ENCODE results near the gene RMRP.

DNA sequence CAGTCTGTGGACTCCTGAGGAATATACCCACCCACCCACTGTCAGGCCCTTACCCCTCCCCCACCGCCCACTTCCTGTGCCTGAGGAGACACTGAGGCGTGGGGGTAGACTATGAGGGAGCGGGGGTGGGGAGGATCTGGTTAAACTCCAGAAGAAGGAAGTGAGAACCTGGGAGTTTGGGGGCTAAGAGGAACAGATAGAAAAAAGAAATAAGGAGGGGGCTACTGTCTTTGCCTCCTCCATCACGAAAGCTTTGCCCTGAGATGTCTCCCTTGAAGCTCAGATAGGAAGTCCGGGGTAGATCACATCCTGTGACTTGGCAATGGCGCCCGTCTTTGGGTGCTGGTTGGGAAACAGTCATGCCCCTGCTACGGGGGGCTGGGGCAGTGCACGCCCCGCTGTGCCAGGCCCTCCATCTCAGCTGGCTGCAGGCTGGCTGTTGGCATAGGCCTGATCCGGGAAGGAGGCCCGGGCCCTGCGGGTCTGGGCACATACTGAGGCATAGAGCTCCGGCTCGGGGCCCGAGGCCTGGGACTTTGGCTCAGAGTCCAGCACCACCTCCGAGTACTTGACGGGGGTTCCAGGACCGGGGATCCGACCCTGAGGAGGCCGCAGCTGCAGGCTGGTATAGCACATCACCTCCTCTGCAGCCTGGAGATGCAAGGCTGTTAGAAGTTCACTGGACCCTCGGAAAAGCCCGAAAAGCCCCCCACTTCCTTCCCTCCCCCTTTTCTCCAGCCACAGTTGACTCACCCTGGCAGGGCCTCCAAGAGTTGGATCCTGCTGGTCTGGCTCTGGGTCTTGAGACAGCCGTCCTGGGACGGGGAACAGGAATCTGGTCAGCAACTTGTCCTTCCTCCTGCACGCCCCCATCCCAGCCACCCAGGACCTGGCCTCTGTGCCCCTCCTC lies 8.1 kb downstream of the RMRP start:
- TF ChIP-seq RCOR1 (IDR thresholded peaks at IDR 0.05; ENCODE audit: low read length) (no peak), SMC3 (IDR thresholded peaks at IDR 0.05; ENCODE audit: low read depth, low read length) (no peak)
